ENCODE results near the gene SNAPIN.

The SNAPIN gene

GRCh38 chr1:153711026-153711425, 52.5 kb downstream of the SNAPIN start:
- no peak for DNase-seq (ENCODE audit: low read depth, low spot score)

Measured in activated CD4-positive, CD25-positive, alpha-beta regulatory T cell treated with anti-CD3 and anti-CD28 coated beads, Interleukin-2, amount 50 U/mL, for 16 hours (primary cell).